ENCODE measurements around the gene ELF2. TPM values are rescaled to one million over a fixed set of nuclear protein-coding genes. Genes with fewer than 3 reads are reported as not detected.
A peak's percentile ranks its signal among the peaks of the same experiment; 100 is the strongest.

ELF2 gene
- total and polyA plus RNA-seq, 11 donors, result 10.3 to 44.2 (median 34.0) TPM

DNA sequence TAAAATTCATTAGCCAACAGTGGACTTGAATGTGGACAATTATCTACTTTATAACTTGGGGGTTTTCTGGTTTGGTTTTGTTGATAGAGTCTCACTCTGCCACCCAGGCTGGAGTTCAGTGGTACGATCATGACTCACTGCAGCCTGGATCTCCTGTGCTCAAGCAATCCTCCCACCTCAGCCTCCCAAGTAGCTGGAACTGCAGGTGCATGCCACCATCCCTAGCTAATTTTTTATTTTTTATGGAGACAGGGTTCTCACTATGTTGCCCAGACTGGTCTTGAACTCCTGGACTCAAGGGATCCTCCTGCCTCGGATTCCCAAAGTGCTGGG, 12.4 kb upstream of the ELF2 start:
- DNase-seq, result no peak
- Histone ChIP-seq H3K9me3 (no peaks in the 10 kb centered on the region), H3K36me3 (no peaks in the 10 kb centered on the region), H3K4me1 (peaks cover 0 to 18% (median 0%) of the 10 kb centered on the region in 12 donors), H3K4me3 (no peak overlapping the region), H3K27ac (peak overlapping the region in 2 of 12 donors; percentile 39 to 90), H3K27me3 (no peaks in the 10 kb centered on the region)
- TF ChIP-seq, protein P1, sequence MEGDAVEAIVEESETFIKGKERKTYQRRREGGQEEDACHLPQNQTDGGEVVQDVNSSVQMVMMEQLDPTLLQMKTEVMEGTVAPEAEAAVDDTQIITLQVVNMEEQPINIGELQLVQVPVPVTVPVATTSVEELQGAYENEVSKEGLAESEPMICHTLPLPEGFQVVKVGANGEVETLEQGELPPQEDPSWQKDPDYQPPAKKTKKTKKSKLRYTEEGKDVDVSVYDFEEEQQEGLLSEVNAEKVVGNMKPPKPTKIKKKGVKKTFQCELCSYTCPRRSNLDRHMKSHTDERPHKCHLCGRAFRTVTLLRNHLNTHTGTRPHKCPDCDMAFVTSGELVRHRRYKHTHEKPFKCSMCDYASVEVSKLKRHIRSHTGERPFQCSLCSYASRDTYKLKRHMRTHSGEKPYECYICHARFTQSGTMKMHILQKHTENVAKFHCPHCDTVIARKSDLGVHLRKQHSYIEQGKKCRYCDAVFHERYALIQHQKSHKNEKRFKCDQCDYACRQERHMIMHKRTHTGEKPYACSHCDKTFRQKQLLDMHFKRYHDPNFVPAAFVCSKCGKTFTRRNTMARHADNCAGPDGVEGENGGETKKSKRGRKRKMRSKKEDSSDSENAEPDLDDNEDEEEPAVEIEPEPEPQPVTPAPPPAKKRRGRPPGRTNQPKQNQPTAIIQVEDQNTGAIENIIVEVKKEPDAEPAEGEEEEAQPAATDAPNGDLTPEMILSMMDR (IDR thresholded peaks at IDR 0.05), result no peak
- TF ChIP-seq POLR2A (IDR thresholded peaks at IDR 0.05), result no peak
- 88 to 94% (median 92%) methylated on average over 2 of the region's 2 CpGs for WGBS, 4 donors
- intact Hi-C loops (cut with DNase I), result no loop called here
- ATAC-seq, result no peak

DNA sequence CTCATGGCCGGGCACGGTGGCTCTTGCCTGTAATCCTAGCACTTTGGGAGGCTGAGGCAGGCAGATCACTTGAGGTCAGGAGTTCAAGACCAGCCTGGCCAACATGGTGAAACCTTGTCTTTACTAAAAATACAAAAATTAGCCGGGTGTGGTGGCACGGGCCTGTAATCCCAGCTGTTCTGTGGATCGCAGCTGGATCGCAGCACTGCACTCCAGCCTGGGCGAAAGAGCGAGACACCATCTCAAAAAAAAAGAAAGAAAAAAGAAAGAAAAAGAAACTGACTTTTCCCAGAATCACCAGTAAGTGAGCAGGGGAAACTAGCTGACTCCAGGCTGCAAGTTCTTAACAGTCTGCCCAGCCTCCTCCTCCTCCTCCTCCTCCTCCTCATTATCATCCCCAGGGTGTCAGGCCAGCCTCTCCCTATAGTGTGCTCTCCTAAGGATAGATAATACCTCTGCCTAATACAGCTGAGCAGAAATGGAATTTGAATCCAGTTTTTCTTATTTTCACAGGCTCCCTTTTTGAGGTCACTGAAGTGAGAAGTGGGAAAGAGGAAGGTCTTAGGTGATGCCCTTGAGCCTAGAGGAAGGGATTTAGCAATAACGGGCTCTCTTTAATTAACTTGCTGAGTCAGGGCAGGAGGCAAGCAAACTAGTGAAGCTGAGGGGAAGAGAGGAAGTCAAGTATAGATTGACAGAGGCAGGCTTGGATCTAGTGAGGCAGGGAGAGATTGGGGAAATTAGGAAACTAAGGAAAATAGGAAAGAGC, 11.8 kb upstream of the ELF2 start:
- peak overlapping the region in 4 of 12 donors; percentile 19 to 90 (median 30) for H3K27ac ChIP-seq
- no peaks in the 10 kb centered on the region for H3K9me3 ChIP-seq
- intact Hi-C loops (cut with DNase I), result no loop called here
- H3K36me3 ChIP-seq, result no peaks in the 10 kb centered on the region
- H3K4me1 ChIP-seq, result peaks cover 0 to 18% (median 0%) of the 10 kb centered on the region in 12 donors
- DNase-seq (no peak), ATAC-seq (peak in 3 of 4 donors; percentile 81 to 85 (median 84))
- TF ChIP-seq, protein P1 (IDR thresholded peaks at IDR 0.05), result no peak
- no peak for TF ChIP-seq POLR2A (IDR thresholded peaks at IDR 0.05)
- H3K27me3 ChIP-seq, result no peaks in the 10 kb centered on the region
- 69 to 81% (median 79%) methylated on average over 9 of the region's 9 CpGs for WGBS, 4 donors
- peak overlapping the region in 1 of 12 donors; percentile 17 for H3K4me3 ChIP-seq

DNA sequence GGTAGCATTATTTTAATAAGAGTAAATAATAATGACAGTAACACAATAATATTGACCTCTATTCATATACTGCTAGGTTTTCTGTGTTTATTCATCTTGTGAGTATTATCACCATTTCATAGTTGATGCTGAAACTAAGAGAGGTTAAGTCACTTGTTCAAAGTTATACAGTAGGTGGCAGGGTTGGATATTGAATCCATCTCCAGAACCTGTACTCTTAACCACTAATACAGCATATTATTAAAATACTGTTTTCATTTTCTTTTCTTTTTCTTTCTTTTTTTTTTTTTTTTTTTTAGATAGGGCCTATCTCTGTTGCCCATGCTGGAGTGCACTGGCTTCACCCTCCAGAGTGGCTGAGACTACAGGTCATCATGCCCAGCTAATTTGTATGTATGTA, 7.1 kb upstream of the ELF2 start:
- Histone ChIP-seq H3K9me3 (no peaks in the 10 kb centered on the region), H3K27me3 (no peaks in the 10 kb centered on the region), H3K36me3 (no peaks in the 10 kb centered on the region), H3K4me1 (peaks cover 0 to 17% (median 0%) of the 10 kb centered on the region in 12 donors), H3K27ac (no peak overlapping the region), H3K4me3 (no peak overlapping the region)
- intact Hi-C loops (cut with DNase I), result loop anchor here in 1 of 10 donors (5.0 kb wide), 1 partner anchor 113 kb away; no protein-coding TSS in a partner anchor
- TF ChIP-seq, protein P1 (IDR thresholded peaks at IDR 0.05), result peak in 5 of 12 donors; percentile 13 to 43 (median 33)
- TF ChIP-seq POLR2A (IDR thresholded peaks at IDR 0.05), result no peak
- peak in 1 of 4 donors; percentile 59 for ATAC-seq
- DNase-seq, result no peak

DNA sequence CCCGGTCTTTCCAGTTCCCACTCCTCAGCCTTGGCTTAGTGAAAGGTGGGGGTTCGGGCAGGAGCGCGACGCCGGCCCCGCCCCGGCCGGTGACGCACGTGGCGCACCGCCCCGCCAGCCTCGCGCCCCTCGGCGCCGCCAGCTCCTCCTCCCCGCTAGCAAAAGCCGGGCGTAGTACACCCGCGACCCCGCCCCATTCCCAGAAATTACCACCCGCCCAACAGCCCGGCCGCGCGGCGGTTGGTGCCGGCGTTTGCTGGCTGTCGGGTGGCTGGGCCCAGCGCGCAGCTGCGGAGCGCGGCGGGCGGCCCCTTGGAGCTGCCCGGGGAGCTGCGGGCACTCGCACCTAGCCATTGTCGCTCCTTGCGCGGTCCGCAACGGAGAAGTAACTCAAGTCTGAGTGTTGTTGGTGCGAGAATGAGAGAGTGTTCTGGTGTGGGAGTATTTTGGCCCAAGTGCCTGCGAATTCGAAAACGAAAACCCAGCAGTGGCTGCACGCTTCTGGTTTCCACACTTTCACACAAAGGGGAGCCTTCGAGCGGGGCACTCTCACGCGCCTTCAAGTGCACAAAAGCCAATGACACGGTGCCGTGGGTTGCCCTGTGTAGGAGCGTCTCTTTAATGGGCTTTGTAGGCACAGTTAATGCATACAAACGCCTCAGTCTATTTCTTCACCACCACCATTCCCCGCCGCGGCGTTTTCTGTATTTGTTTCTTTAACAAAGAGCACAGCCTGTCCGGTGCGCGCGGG, 1.0 kb upstream of the ELF2 start:
- intact Hi-C loops (cut with DNase I), result loop anchor here in 8 of 10 donors (1.0 to 10.0 kb wide), 15 partner anchors 41 to 379 kb away; partner anchors contain the start of genes NAA15 (in 3 of the 8), NOCT (in 2 of the 8) and SETD7 (in 1 of the 8)
- TF ChIP-seq POLR2A (IDR thresholded peaks at IDR 0.05), result peak in 1 of 2 donors; percentile 90
- TF ChIP-seq, protein P1 (IDR thresholded peaks at IDR 0.05), result peak in 2 of 12 donors; percentile 3 to 9

More for the DNA sequence above, 1.0 kb upstream of the ELF2 start:
- DNase-seq, result peak; percentile 96 to 98 (median 97)
- no peaks in the 10 kb centered on the region for H3K36me3 ChIP-seq
- peaks cover 0 to 26% (median 14%) of the 10 kb centered on the region in 12 donors for H3K4me1 ChIP-seq
- peak; percentile 82 to 89 (median 84) for ATAC-seq
- H3K27ac ChIP-seq, result peak overlapping the region; percentile 90 to 100 (median 100)
- no peaks in the 10 kb centered on the region for H3K9me3 ChIP-seq
- peak overlapping the region; percentile 76 to 100 (median 98) for H3K4me3 ChIP-seq
- WGBS, 4 donors, result 0 to 1% (median 1%) methylated on average over 17 to 70 of the region's 70 CpGs
- H3K27me3 ChIP-seq, result no peaks in the 10 kb centered on the region

Data from heart left ventricle (tissue), 16 donors.